Putamen (tissue), 1 donor: ENCODE results near the gene CADM1.

Experiments
- DNase-seq: peaks from one replicate; pipeline ENCODE4 v3.0.0-alpha.2; 2016; ENCODE audit warnings: low spot score

Gene CADM1

DNA sequence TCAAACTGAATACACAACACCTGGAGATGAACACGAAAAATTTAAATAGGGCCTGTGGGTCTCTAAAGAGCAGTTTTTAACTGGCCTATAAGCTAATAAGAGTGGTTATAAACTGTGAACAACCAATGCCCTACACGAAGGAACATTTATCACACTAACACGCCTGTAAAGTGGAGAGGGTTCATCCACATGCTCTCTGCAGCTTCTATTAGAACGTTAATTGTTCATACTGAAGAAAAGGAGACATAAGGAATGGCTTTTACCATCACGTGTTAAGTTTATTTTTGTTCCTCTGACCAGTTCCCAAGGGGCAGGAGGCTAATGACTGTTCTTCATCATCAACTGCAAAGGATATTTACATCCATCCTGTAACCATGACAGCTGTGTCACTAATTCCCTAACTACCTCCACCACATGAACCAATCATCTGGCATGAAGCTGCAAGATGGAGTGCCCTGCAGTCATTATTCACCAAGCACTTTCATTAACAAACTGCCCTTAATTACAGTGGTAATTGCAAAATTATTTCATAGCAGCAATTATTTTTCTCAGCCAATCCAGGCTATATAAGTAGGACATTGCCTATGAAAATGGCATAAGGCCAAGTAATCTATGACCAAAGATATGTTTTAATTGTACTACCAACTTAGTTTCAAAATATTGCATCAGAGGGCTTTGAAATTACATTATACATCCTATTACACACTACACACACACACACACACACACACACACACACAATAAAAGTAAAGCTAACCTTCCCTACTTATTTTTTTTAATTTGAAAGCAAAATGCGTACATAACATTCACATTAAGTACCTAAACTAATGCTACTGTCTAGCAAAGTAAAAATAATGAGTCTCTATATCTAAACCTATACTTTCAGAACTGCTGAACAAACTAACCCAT lies 186.7 kb downstream of the CADM1 start:
- no peak for DNase-seq

DNA sequence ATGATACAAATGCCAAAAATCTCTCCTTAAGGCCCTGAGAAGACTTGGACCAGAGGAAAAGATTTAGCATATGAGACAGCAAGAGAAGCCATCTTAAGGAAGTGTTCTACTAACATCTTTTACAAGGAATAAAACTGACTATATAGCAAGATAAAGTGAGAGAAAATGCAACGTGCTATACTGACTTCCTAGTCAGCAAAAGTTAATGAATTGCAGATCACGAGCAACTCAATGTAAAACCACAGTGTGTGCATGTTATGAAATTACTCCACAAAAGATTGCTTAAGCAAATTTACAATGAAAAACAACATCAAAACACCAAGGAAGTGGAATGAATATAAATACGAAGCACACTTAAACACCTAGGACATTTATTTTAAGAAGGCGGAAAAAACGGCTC lies 187.5 kb downstream of the CADM1 start:
- no peak for DNase-seq

- DNase-seq = no peak
Observed at GRCh38 chr11:115314330-115314920, 189.8 kb downstream of the CADM1 start.

DNA sequence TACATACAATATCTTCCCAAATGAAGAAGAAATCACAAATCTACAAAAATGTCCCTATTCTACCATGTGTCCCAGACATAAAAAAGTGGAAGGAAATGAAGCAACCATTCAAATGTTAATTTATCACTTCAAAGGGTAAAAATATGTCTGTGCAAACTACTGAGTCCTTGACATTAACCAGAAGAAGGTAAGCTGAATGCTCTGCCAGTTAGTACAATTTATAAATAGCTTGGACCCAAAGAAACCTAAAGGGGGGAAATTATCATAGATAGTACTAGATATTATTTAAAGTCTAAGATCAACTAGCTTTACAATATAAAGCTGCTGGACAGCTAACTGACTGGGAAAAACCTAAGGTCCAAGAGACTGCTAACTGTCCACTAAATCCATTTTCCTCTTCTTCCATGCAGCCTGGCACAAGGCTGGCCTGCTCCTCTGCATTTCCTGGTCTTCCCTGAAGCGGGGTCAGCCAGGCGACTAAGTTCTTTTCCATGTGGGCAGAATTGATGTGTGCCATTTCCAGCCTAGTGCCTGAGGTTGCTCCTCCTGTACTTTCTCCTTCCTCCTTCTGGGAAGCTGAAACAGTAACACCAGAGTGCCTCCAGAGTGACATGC lies 190.9 kb downstream of the CADM1 start:
- DNase-seq = no peak

DNA sequence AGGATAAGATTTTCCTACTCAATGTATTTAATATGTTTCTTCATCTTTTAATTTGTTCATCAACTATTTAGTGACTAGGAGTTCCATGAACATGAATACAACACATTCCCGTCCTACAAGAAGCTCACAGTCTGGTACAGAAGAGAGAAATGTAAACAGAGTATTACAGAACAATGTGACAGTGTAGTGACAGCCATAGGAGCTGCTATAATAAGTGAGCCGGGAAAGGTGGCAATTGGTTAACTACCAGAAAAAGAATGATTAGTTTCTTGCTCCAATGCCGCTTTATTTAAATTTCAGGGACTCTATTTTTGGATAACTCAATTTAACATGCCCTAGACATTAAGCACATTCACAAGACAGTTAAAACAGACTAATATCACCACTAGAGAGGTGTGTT lies 192.3 kb downstream of the CADM1 start:
- DNase-seq = no peak

- DNase-seq = no peak
Observed at GRCh38 chr11:115306689-115307088, 197.5 kb downstream of the CADM1 start.

DNA sequence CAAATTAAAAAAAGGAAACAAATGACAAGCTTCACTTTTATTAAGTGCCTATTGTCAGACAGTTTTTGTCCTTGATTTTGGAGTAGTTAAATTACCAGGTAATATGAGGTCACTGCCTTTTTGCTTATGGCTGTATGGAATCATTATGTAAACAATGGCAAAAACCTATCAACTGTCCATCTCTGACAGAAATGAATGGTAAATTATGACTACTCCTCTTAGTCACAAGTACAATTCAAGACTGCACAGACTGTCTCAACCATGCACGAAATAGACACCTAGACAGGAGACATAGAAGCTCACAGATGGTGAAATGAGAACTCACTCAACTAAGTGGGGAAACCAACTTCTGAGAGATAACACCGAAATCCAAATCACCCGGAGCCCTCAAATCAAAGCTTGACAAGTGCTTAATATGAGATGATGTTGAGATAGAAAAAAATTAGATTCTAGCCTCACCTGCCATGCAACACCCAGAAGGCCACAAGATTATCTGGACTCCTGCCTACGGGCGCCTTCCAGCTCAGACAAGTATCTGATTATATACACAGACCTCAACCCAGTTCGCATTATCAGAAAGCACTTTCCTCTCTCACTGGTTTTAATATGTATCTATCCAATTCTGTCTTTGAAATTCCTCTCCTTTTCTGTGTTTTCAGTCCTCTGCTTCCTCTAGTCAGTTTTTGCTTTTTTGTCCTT lies 199.3 kb downstream of the CADM1 start:
- no peak for DNase-seq

DNA sequence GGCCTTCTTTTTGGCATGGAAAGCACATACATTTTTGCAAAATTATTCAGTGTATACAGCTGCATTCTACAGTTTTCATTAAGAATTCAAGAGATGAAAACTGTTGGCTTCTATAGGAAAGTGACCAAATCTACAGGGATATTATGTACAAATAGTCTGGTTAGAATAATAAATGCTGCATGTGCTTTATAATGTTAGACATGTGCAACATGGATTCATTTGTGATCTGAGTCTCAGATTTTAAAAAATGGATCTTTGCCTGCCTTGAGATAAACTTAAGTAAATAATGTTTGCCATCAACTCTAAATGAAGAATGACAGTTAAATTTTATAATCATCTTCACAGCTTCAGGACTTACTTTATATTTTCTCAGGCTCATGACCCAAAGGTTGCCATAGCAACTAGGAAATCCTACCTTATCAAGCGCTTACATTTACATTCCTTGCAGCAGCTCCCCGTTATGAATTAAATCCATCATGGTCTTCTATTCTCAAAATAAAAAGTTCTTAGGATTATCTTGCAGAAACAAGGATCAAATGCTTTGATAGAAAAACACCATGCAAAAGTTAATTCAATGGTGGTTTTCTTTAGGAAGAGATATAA lies 200.2 kb downstream of the CADM1 start:
- DNase-seq = no peak

DNA sequence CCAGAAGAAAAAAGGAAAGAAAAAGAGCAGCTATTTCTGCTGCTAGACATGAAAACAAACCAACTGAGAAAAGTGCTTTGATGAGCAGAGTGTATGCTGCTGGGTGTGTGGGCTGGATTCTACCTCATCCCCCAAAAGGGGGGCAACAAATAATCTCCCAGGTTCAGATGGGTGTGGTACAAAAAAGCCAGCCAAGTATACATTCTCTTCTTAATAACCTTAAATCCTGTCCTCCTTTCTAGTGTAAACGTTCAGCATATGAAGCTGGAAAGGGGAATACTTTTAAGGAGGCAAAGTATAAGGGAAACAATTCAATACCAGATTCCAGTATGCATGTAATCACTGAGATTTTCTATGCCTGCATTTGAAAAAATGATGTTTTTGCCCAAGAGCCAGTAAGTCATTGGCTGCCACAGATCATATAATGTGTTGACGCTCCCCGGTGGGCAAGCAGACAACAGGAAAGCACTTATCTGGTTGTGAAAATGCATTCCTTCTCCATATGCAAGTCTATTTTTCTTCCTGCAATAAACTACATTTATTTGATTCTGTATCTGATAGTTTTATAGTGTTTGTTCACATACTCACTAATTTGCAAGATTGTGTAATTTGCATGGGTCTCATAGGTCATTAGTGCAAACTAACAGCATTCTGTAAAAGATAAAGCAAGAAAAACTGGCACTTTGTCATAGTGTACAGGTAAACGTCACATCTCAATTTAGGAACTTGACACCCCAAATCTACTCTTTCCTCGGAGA lies 201.1 kb downstream of the CADM1 start:
- no peak for DNase-seq

GRCh38 chr11:115300660-115301428 lies 203.4 kb downstream of the CADM1 start:
- DNase-seq = no peak

DNA sequence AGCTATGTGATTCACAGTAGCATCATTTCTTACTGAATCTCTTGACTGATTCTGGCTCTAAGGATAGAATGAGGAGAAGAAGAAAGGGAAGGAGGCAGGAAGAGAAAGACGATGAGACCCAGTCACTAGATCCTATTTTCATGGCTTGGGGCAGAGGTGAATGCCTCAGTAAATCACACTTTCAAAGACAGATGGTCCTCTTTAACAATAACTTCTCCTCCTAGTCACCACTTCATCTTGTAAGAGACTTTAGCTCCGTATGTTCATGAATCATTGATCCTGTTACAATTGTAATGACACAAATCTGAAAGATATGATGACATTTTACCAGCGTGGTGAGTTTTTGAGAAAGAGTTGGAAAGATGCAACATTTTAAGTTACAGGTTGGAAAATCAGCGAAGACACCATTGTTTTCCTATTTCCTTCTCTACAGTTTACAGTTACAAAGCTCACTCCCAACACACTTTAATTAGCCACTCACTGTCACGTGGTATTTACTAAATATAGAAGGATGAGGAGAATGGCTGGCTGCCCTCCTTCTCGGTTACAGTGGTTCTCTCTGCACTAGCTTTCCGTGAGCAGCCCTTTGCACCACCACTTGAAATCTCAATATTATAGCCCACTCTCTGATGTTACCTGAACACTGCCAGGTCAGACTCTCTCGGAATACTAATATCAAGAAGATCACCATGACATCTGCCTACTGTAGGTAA lies 205.8 kb downstream of the CADM1 start:
- no peak for DNase-seq

- DNase-seq = no peak
Observed at GRCh38 chr11:115297330-115297729, 206.9 kb downstream of the CADM1 start.

- no peak for DNase-seq
Observed at GRCh38 chr11:115291325-115291724, 212.9 kb downstream of the CADM1 start.

- DNase-seq = no peak
Observed at GRCh38 chr11:115290893-115291292, 213.3 kb downstream of the CADM1 start.

DNA sequence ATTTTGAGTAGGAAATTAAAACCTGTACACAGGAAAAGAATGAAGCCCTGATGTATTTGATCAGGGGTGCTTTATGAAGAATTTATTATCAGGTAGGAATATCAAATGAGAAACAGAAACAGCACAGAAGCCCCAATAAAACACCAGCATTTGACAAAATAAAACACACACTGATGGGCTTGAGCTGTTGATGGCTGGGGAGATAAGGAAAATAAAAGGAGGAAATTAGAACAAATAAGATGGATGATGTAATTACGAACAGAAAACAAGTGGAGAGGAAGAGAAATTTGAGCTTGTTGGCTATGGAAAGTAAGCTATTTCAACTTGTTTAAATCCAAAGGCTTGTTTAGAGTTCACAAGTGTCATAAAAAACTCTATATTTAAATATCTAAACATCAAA lies 213.7 kb downstream of the CADM1 start:
- DNase-seq = no peak

- no peak for DNase-seq
Observed at GRCh38 chr11:115287266-115287665, 216.9 kb downstream of the CADM1 start.

DNA sequence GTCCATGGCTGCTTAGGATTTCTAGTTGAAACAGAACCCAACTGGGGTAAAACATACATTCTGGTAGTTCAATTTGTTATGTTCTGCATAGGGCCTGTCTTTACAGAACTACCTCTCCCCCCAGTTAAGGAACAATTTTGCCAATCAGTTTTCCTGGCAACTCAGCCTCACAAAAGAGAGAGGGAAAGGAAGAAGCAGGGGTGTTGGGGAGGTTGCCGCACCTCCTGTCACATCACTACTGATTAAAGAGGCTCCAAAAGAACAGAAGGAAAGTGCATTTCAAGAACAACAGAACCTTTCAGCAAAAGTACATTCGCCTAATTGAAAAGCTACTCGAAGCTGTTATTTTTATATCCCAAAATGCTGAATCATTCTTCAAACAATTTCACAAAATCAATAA lies 217.6 kb downstream of the CADM1 start:
- no peak for DNase-seq

DNA sequence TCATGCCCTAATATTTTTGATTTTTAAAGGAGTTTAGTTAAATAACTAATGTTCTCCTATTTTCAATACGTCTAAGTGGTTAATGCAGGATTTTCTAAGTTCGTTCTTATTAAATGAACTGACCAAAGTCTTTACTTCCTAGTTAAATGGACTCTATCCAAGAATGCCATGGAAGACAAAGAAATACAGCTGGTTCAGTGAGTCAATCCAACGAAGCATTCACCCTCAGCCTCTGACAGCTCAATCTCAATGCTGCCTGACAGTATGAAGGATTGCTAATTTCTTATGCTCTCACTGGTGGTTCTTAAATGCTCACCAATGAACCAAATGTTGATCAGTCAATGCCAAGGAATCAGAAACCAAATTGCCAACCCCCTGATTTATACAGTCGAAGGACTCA lies 219.4 kb downstream of the CADM1 start:
- DNase-seq = no peak

DNA sequence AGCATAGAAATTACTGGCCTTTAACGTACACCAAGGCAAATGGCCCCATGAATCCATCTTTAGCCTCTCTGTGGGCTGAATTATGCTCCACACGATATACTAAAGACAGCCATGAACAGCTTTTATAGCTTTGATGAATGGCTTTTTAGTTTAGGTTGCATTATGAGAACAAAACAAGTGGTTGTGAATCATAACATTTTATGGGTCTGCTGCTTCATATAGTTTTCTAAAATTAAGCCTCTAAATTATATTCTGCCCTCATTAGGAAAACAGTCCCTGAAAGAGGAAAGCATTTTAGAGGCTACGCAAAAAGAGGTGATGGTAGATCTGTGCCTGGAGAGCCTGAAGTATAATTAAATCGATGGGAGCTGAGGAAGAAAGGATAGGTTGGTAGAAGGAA lies 221.3 kb downstream of the CADM1 start:
- no peak for DNase-seq

DNA sequence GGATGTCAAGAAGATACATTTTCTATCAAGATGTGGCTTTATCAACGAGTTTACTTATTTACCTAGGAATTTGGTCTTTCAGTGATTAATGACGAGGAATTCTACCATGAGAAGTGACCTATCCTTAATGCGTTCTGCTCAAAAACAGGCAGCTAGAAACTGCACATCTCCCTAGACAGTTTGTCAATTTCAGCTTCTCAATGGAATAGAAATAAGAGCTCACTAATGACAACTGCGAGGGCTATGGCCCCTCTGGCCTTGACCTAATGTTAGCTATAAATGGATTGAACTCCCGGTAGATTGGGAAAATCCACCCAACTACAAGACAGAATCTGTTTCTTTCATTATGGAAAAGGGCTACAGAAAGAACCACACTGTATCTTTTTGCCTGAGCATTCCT lies 223.4 kb downstream of the CADM1 start:
- DNase-seq = no peak
